ENCODE results near the gene ITGA6.
"Not testable (repeated sequence)": the region's sequence is repeated elsewhere in the genome, so short reads cannot be mapped to it uniquely, and the experiment has no call there.

Gene ITGA6

DNA sequence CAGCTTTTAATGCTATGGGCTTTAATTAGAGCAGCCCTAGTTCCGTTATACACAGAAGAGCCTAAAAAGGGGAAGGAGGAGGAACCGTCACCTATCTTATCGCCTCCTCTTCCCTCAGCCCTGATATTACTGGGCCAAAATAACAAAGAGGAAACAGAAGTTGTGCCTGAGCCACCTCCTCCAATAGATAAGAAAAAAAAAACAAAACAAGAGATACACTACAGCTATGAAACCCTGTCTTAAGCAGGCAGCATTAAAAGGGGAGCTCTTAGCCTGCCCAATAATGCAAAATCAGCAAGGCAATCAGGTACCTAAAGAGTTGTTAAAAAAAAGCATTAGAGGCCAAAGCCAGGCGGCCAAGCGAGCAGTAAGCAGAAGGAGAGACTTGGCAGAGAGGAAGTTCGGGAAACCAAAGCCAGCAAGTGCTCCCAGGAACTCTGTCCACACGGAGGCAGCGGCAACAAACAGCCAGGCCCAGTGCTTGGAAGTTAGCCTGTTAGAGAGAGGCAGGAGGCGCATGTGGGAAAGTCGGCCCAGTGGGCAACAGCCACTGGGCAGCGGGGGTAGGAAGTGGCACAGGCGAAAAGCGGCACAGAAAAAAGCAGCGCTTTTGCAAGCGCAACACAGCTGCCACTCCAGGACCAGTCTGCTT is 86.7 kb downstream of the ITGA6 start:
- no peak for DNase-seq (ENCODE audit: low read depth in 2 of 3, low spot score in 1 of 3)

DNA sequence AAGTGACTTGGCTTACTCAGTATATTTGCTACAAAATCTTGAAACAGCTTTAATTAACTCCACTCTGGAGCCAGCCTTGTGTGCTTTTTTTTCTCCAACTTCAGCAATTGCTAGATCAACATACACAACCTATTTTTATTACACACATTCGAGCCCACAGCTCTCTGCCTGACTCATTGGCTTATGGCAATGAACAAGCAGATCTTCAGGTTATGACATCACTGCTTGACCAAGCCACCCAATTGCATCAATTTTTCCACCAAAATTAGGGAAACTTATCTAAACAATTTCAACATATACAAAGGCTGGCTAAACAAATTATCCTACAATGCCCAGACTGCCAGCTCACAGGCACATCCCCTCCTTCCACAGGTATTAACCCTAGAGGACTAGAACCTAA is 88.9 kb downstream of the ITGA6 start:
- DNase-seq (ENCODE audit: low read depth in 2 of 3, low spot score in 1 of 3): no peak

DNA sequence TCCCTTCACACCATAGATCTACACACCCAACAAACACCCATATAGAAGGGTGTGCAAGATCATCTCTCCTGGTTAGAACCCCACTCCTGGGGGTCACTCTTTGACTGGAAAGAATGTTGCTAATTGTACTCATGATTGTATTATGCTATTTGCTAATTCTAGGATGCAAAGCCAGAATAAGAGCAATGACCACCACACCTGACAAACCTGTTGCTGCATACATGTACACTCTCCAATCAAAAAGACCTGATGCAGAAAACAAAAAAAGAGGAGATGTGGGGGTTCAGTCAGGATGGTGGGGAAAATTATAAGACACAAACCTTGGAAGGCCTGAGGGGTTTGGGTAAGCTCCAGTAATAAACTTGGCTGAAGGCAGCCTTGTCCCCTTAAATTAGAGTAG is 91.6 kb downstream of the ITGA6 start:
- DNase-seq (ENCODE audit: low read depth in 2 of 3, low spot score in 1 of 3): no peak

DNA sequence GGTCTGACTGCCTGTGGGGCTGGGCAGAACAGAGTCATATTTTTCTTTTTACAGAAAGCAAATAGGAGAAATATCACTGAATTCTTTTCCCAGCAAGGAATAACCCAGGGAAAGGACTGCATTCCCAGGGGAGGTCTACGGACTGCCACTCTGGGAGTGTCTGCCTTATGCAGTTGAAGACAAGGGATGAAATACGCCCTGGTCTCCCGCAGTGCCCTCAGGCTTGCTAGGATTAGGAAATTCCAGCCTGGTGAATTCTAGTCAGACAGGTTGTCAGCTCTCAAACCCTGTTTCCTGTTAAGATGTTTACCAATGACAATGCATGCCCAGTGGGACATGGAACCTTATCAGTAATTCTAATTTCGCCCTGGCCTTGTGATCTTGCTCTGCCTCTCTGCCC is 98.2 kb downstream of the ITGA6 start:
- no peak for DNase-seq (ENCODE audit: low read depth in 2 of 3, low spot score in 1 of 3)

DNA sequence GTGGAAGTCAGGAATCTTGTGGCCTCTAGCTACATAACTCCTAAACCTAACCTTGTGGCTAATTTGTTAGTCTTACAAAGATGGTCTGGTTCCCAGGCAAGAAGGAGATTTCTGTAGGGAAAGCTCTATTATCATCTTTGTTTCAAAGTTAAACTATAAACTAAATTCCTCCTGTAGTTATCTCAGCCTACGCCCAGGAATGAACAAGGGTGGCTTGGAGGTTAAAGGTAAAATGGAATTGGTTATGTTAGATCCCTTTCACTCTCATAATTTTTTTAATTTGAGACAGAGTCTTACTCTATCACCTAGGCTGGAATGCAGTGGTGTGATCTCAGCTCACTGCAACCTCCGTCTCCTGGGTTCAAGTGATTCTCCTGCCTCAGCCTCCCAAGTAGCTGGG is 103.9 kb downstream of the ITGA6 start:
- DNase-seq (ENCODE audit: low read depth in 2 of 3, low spot score in 1 of 3): no peak

DNA sequence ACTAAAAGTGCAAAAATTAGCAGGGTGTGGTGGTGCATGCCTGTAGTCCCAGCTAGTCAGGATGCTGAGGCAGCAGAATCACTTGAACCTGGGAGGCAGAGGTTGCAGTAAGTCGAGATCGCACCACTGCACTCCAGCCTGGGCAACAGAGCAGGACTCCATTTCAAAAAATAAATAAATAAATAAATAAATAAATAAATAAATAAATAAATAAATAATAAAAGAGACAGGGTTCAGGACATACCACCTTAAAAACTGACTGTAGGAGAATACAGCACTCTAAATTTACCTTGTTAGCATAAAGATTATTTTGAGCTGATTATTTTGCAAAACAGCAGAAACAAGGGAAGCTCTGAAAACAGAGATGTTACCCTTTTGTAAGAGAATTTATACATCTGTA is 105.1 kb downstream of the ITGA6 start:
- DNase-seq (ENCODE audit: low read depth in 2 of 3, low spot score in 1 of 3): not testable (repeated sequence)

DNA sequence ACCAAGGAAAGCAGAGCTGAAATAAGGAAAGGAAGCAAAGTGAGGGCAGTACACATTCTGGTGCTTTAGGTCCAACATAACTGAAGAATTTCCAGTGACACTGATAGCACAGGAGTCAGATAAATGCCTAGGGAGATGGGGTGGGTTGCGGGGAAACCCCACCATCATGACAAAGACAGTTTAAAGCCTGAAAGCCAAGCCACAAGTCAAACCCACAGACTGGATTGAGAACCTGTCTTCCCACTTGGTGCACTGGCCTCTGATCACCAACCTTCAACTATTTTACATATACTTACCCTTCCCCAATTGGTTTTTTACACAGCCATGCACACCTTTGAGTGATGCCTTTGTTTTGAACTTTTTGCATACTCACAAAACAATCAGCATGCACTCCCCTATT is 106.3 kb downstream of the ITGA6 start:
- DNase-seq (ENCODE audit: low read depth in 2 of 3, low spot score in 1 of 3): no peak

DNA sequence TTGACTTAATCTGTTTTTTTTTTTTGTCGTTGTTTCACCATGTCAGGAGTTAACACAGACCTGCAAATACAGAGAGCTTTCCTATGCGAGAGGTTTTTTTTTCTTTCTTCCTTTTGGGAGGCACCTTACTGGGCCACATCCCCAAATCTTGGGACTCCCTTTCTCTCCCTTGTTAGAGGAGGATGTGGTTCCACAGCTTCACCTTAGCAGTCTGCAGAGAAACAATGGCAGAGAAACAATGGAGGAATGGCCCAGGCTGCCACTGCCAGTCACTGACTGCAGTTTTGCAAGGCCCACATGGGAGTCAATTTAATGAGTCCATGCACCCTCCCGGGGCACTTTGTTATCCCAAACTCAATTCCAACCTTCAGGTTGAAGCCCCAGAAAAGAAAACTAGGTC is 107.7 kb downstream of the ITGA6 start:
- no peak for DNase-seq (ENCODE audit: low read depth in 2 of 3, low spot score in 1 of 3)

DNA sequence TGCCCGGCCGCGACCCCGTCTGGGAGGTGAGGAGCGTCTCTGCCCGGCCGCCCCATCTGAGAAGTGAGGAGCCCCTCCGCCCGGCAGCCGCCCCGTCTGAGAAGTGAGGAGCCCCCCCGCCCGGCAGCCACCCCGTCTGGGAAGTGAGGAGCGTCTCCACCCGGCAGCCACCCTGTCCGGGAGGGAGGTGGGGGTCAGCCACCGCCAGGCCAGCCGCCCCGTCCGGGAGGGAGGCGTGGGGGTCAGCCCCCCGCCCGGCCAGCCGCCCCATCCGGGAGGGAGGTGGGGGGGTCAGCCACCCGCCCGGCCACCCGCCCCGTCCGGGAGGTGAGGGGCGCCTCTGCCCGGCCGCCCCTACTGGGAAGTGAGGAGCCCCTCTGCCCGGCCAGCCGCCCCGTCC is 110.5 kb downstream of the ITGA6 start:
- DNase-seq (ENCODE audit: low read depth in 2 of 3, low spot score in 1 of 3): not testable (repeated sequence)

DNA sequence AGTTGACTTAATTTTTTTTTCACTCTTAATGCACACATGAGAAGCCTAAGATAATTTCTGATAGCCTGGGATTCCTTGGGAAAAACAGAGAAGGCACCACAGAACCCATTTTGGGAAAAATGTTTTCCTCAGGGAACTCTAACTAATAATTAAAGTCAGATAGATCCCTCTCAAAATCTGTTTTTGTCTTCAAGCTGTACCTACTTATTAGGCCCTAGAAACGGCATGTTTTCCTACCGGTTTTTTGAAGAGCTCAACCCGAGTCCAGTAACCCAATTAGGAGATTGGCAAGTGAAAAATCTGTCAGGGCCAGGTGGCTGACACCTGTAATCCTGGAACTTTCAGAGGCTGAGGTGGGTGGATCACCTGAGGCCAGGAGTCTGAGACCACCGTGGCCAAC is 112.4 kb downstream of the ITGA6 start:
- DNase-seq (ENCODE audit: low read depth in 2 of 3, low spot score in 1 of 3): no peak

DNA sequence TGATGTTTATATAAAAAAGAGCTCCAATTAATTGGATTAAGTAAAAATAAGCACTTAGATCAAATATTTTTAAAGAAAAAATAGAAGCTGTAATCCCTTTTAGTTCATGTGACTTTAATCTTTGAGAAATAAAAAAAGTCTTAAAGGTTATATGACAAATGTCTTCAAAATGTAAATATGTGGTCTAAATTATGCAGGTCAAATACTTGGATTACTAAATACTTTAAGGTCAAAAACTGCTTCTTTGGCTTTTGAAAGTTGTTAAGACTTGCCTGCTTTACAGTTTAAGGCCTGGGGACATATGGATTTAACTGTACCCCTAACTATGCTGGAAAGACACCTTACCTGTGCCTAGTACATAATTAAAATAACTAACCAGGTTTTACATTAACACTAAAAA is 113.0 kb downstream of the ITGA6 start:
- no peak for DNase-seq (ENCODE audit: low read depth in 2 of 3, low spot score in 1 of 3)

DNA sequence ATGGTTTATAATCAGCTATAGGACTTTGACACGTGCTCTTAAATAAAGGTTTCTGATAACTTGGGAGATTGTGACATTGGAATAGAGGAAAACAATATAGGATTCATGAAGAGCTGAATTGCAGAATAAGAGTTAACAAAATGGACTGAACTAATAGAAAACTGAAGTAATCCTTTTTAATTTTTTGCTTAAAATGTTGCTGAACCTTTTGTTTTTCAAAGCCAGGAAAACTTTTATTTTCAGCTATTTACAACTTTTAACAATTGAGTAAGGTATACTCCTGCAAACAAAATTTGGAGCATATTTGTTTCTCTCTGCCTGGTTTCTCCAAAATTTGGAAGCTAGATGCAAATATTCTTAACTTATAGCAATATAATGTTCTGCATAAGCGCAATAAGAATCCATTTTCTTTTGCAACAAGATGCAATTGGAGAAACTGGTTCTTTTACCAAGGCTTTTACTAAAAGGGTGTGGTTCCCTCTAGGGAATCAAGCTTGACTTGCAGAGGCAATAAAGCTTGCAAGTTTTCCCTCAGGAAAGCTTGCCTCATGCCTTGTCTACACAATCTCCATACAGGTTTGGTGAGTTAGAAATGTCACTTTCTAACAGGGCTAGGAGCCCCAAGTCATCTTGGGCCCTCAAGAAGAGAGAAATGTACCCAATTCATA is 118.2 kb downstream of the ITGA6 start:
- DNase-seq (ENCODE audit: low read depth in 2 of 3, low spot score in 1 of 3): no peak

DNA sequence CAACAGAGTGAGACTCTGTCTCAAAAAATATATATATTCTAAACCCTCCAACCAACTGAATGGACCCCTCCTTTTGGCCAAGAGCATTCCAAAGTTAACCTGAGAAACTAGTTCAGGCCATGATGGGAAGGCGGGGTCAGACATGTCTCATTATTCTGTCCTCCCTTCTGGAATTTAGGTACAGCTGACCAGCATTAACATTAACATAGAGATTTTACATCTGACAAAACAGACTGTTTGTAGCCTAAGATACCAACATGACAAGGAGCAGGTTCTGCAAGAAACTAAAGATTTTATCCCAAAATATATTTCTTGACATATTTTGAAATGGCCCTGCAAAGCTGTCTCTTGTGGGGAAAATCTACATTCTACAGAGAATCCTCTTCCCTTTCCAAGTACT is 121.7 kb downstream of the ITGA6 start:
- DNase-seq (ENCODE audit: low read depth in 2 of 3, low spot score in 1 of 3): no peak

DNA sequence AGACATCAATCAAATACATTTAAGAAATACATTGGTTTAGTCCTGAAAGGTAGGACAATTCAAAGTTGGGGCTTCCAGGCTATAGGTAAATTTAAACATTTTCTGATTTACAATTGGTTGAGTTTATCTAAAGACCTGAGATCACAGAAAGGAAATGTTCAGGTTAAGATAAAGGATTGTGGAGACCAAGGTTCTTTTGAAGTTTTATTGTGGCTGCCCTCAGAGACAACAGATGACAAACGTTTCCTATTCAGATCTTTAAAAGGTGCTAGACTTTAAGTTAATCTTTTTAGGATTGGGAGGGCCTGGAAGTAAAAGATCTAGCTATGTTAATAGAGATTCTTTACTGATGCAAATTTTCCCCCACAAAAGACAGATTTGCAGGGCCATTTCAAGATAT is 122.4 kb downstream of the ITGA6 start:
- not testable (repeated sequence) for DNase-seq (ENCODE audit: low read depth in 2 of 3, low spot score in 1 of 3)

DNA sequence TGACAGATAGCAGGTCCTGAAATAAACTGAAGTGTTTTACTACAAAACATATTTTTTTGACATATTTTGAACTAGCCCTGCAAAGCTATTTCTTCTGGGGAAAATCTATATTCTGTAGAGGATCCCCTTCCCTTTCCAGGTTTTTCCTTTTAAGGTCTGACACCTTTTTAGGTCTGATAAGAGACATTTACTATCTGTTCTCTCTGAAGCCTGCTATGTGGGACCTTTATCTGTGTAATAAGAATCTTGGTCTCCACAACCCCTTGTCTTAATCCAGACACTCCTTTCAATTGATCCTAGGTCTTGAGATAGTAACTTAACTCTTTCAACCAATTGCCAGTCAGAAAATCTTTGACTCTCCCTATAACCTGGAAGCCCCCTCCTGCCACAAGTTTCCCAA is 123.0 kb downstream of the ITGA6 start:
- no peak for DNase-seq (ENCODE audit: low read depth in 2 of 3, low spot score in 1 of 3)

DNA sequence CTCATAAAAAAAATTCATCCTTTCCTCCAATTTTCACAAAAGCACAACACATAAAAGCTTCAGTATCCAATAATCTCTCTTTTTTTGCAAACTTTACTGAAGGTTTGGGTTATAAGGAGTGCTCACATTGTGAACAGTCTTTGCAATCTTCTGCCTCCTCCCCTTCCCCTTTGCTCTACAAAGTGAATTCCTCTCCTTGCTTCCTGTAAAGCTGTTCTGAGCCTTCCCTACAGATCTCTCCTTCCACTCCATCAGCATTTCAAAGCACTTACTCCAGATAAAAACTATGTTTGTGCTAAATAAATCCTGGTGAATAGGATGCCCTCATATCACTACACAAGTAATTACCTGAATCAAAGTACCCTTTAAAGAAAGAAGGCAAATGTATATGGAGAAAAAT is 123.9 kb downstream of the ITGA6 start:
- DNase-seq (ENCODE audit: low read depth in 2 of 3, low spot score in 1 of 3): no peak

DNA sequence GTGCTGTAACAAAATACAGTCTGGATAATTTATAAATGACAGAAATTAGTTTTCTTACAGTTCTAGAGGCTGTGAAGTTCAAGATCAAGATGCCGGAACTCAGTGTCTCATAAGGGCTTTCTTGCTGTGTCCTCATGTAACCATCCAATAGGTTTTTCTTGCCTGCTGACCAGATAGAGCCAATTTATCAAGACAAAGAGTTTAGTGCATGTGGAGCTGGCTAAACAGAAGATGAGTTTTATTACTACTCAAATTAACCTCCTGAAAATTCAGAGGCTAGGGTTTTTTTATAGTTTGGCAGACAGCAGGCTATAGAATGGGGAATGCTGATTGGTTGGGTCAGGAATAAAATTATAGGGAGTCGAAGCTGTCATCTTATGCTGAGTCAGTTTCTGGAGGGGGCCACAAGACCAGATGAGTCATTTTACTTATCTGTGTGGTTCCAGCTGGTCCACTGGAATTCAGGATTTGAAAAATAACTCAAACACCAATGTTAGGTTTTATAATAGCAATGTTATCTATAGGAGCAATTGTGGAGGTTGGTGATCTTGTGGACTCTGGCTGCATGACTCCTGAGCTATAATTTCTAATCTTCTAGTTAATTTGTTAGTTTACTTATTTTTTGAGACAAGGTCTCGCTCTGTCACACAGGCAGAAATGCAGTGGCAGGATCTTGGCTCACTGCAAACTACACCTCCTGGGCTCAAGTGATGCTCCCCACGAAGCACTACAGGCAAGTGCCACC is 125.3 kb downstream of the ITGA6 start:
- DNase-seq (ENCODE audit: low read depth in 2 of 3, low spot score in 1 of 3): no peak

DNA sequence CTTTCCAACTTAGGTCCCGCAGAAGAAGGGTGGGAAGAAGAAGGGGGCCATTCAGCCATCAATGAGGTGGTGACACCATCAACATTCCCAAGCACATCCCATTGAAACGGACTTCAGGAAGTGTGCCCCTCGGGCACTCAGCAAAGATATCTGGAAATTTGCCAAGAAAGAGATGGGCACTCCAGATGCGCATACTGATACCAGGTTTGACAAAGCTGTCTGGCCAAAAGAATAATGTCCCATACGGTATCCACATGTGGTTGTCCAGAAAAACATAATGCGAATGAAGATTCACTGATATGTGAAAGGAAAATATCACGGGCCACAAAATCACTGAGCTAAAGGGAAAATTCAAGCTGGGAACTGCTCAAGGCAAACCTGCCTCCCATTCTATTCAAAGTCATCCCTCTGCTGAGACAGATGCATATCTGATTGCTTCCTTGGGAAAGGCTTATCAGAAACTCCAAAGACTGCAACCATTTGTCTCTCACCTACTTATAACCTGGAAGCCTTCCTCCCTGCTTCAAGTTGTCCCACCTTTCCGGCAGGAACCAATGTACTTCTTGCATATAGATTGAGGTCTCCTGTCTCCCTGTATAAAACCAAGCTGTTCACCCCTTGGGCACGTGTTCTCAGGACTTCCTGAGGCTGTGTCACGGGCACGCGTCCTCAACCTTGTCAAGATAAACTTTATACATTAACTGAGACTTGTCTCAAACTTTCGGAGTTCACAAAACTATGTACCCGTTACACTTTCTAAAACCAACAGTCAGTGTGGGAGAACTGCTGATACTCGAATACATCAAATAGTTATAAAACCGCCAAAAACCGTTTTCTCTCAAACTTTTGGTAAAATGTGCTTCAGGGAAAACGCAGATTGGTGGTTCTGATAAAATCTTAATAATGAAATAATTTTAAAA is 127.2 kb downstream of the ITGA6 start:
- no peak for DNase-seq (ENCODE audit: low read depth in 2 of 3, low spot score in 1 of 3)

DNA sequence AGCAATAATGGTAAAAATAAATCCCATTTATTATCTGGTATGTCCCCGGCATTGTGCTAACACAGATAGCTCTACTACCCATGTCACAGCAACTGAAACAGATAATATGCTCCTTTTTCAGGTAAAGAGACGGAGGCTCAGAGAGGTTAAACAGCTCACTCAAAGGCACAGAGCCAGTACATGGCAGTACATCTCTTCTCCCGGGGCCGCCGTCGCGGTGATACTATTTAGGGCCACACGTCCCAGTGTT is 127.8 kb downstream of the ITGA6 start:
- DNase-seq (ENCODE audit: low read depth in 2 of 3, low spot score in 1 of 3): no peak
